ENCODE measurements around the gene PHACTR4. TPM values are rescaled to one million over a fixed set of nuclear protein-coding genes. Genes with fewer than 3 reads are reported as not detected.

The PHACTR4 gene
- total RNA-seq, 4 donors from 2014 or later: 9.1 to 17.7 (median 13.4) TPM

GRCh38 chr1:28449904-28450303 is 80.4 kb downstream of the PHACTR4 start:
- in situ Hi-C loops (cut with MboI; ENCODE audit: low sequenced_read_pairs in 4 of 4): no loop called here
- no peak for ATAC-seq

GRCh38 chr1:28450561-28450960 is 81.0 kb downstream of the PHACTR4 start:
- intact Hi-C loops (cut with DNase I; ENCODE audit: low total_unique reads): no loop called here
- TF ChIP-seq POLR2A (IDR thresholded peaks at IDR 0.05) (no peak), CTCF (IDR thresholded peaks at IDR 0.05 in 4 of 5, conservative IDR thresholded peaks at IDR 0.05 in 1 of 5) (no peak)
- Histone ChIP-seq H3K36me3 (no peaks in the 10 kb centered on the region), H3K4me1 (no peaks in the 10 kb centered on the region), H3K27ac (peak overlapping the region in 1 of 4 donors; percentile 19), H3K4me3 (no peak overlapping the region), H3K9me3 (no peaks in the 10 kb centered on the region), H3K27me3 (no peaks in the 10 kb centered on the region)
- ATAC-seq (no peak), DNase-seq (no peak)
- in situ Hi-C loops (cut with MboI; ENCODE audit: low sequenced_read_pairs in 4 of 4): no loop called here

More at GRCh38 chr1:28449904-28450303, 80.4 kb downstream of the PHACTR4 start:
- Histone ChIP-seq H3K27ac (no peak overlapping the region), H3K27me3 (no peaks in the 10 kb centered on the region), H3K36me3 (no peaks in the 10 kb centered on the region), H3K9me3 (no peaks in the 10 kb centered on the region), H3K4me3 (no peak overlapping the region), H3K4me1 (no peaks in the 10 kb centered on the region)
- DNase-seq: no peak
- intact Hi-C loops (cut with DNase I; ENCODE audit: low total_unique reads): no loop called here
- no peak for TF ChIP-seq CTCF (IDR thresholded peaks at IDR 0.05 in 4 of 5, conservative IDR thresholded peaks at IDR 0.05 in 1 of 5)
- no peak for TF ChIP-seq POLR2A (IDR thresholded peaks at IDR 0.05)

GRCh38 chr1:28451011-28451410 is 81.5 kb downstream of the PHACTR4 start:
- DNase-seq (no peak), ATAC-seq (no peak)
- Histone ChIP-seq H3K9me3 (no peaks in the 10 kb centered on the region), H3K4me3 (no peak overlapping the region), H3K4me1 (no peaks in the 10 kb centered on the region), H3K27me3 (no peaks in the 10 kb centered on the region), H3K36me3 (no peaks in the 10 kb centered on the region), H3K27ac (no peak overlapping the region)
- in situ Hi-C loops (cut with MboI; ENCODE audit: low sequenced_read_pairs in 4 of 4): no loop called here
- TF ChIP-seq CTCF (IDR thresholded peaks at IDR 0.05 in 4 of 5, conservative IDR thresholded peaks at IDR 0.05 in 1 of 5): no peak
- TF ChIP-seq POLR2A (IDR thresholded peaks at IDR 0.05): no peak
- intact Hi-C loops (cut with DNase I; ENCODE audit: low total_unique reads): no loop called here

GRCh38 chr1:28456078-28456477 is 86.5 kb downstream of the PHACTR4 start:
- Histone ChIP-seq H3K9me3 (no peaks in the 10 kb centered on the region), H3K4me3 (no peak overlapping the region), H3K27me3 (no peaks in the 10 kb centered on the region), H3K4me1 (peaks cover 2 to 21% of the 10 kb centered on the region in 2 donors), H3K36me3 (peaks cover 0 to 15% of the 10 kb centered on the region in 2 donors), H3K27ac (peak overlapping the region in 3 of 4 donors; percentile 5 to 29 (median 21))
- DNase-seq (no peak), ATAC-seq (no peak)
- intact Hi-C loops (cut with DNase I; ENCODE audit: low total_unique reads) (no loop called here), in situ Hi-C loops (cut with MboI; ENCODE audit: low sequenced_read_pairs in 4 of 4) (no loop called here)
- TF ChIP-seq POLR2A (IDR thresholded peaks at IDR 0.05) (no peak), CTCF (IDR thresholded peaks at IDR 0.05 in 4 of 5, conservative IDR thresholded peaks at IDR 0.05 in 1 of 5) (no peak)

GRCh38 chr1:28457678-28458077 is 88.1 kb downstream of the PHACTR4 start:
- H3K9me3 ChIP-seq: no peaks in the 10 kb centered on the region
- H3K27ac ChIP-seq: peak overlapping the region in 1 of 4 donors; percentile 64
- intact Hi-C loops (cut with DNase I; ENCODE audit: low total_unique reads): no loop called here
- no peak for ATAC-seq
- H3K36me3 ChIP-seq: peaks cover 0 to 24% of the 10 kb centered on the region in 2 donors
- in situ Hi-C loops (cut with MboI; ENCODE audit: low sequenced_read_pairs in 4 of 4): no loop called here
- TF ChIP-seq POLR2A (IDR thresholded peaks at IDR 0.05) (no peak), CTCF (IDR thresholded peaks at IDR 0.05 in 4 of 5, conservative IDR thresholded peaks at IDR 0.05 in 1 of 5) (no peak)
- peaks cover 2 to 21% of the 10 kb centered on the region in 2 donors for H3K4me1 ChIP-seq
- DNase-seq: no peak
- H3K4me3 ChIP-seq: no peak overlapping the region
- H3K27me3 ChIP-seq: no peaks in the 10 kb centered on the region

Data from gastrocnemius medialis (tissue), 4 donors.